ENCODE measurements around the gene EDAR.
A peak's percentile ranks its signal among the peaks of the same experiment; 100 is the strongest.

Gene EDAR

GRCh38 chr2:108931372-108931771 lies 57.6 kb downstream of the EDAR start:
- no peak for TF ChIP-seq CTCF (IDR thresholded peaks at IDR 0.05; ENCODE audit: low read depth, low read length, missing control alignments)
- no peak overlapping the region for H3K4me3 ChIP-seq (ENCODE audit: low read depth, low read length)
- no peak for DNase-seq (ENCODE audit: low read depth)
- in situ Hi-C loops (cut with HindIII; ENCODE audit: low sequenced_read_pairs) = no loop called here

GRCh38 chr2:108929807-108930425 lies 59.1 kb downstream of the EDAR start:
- DNase-seq (ENCODE audit: low read depth) = no peak
- no peak for TF ChIP-seq CTCF (IDR thresholded peaks at IDR 0.05; ENCODE audit: low read depth, low read length, missing control alignments)
- no peak overlapping the region for H3K4me3 ChIP-seq (ENCODE audit: low read depth, low read length)
- in situ Hi-C loops (cut with HindIII; ENCODE audit: low sequenced_read_pairs) = no loop called here

GRCh38 chr2:108928660-108929377 lies 60.2 kb downstream of the EDAR start:
- no peak for TF ChIP-seq CTCF (IDR thresholded peaks at IDR 0.05; ENCODE audit: low read depth, low read length, missing control alignments)
- in situ Hi-C loops (cut with HindIII; ENCODE audit: low sequenced_read_pairs) = no loop called here
- H3K4me3 ChIP-seq (ENCODE audit: low read depth, low read length) = no peak overlapping the region
- no peak for DNase-seq (ENCODE audit: low read depth)

GRCh38 chr2:108927936-108928659 lies 60.9 kb downstream of the EDAR start:
- DNase-seq (ENCODE audit: low read depth) = peak; percentile 28
- H3K4me3 ChIP-seq (ENCODE audit: low read depth, low read length) = no peak overlapping the region
- peak; percentile 97 for TF ChIP-seq CTCF (IDR thresholded peaks at IDR 0.05; ENCODE audit: low read depth, low read length, missing control alignments)
- in situ Hi-C loops (cut with HindIII; ENCODE audit: low sequenced_read_pairs) = no loop called here

- in situ Hi-C loops (cut with HindIII; ENCODE audit: low sequenced_read_pairs) = no loop called here
- TF ChIP-seq CTCF (IDR thresholded peaks at IDR 0.05; ENCODE audit: low read depth, low read length, missing control alignments) = no peak
- DNase-seq (ENCODE audit: low read depth) = no peak
- no peak overlapping the region for H3K4me3 ChIP-seq (ENCODE audit: low read depth, low read length)
Observed at GRCh38 chr2:108927405-108927804, 61.6 kb downstream of the EDAR start.

GRCh38 chr2:108926561-108927380 lies 62.2 kb downstream of the EDAR start:
- no peak for DNase-seq (ENCODE audit: low read depth)
- H3K4me3 ChIP-seq (ENCODE audit: low read depth, low read length) = no peak overlapping the region
- in situ Hi-C loops (cut with HindIII; ENCODE audit: low sequenced_read_pairs) = no loop called here
- TF ChIP-seq CTCF (IDR thresholded peaks at IDR 0.05; ENCODE audit: low read depth, low read length, missing control alignments) = no peak
